Astrocyte of the hippocampus (primary cell): Measurements from ENCODE around the gene SIT1.
"Not testable (repeated sequence)": the region's sequence is repeated elsewhere in the genome, so short reads cannot be mapped to it uniquely, and the experiment has no call there.

Experiments
- DNase-seq: peaks from one replicate; pipeline ENCODE4 v3.0.0; 2011; ENCODE audit warnings: low read depth, low spot score

SIT1 gene

GRCh38 chr9:35637427-35637955, 13.2 kb downstream of the SIT1 start:
- DNase-seq, result not testable (repeated sequence)

- DNase-seq, result not testable (repeated sequence)
Observed at GRCh38 chr9:35636877-35637246, 13.9 kb downstream of the SIT1 start.

- DNase-seq, result no peak
Observed at GRCh38 chr9:35636135-35636876, 14.4 kb downstream of the SIT1 start.

- no peak for DNase-seq
Observed at GRCh38 chr9:35635730-35636129, 15.0 kb downstream of the SIT1 start.

GRCh38 chr9:35629597-35629996, 21.1 kb downstream of the SIT1 start:
- DNase-seq, result no peak

- no peak for DNase-seq
Observed at GRCh38 chr9:35628389-35628991, 22.2 kb downstream of the SIT1 start.

- DNase-seq, result no peak
Observed at GRCh38 chr9:35627575-35627974, 23.2 kb downstream of the SIT1 start.

- no peak for DNase-seq
Observed at GRCh38 chr9:35619800-35620158, 31.0 kb downstream of the SIT1 start.

- no peak for DNase-seq
Observed at GRCh38 chr9:35618854-35619799, 31.6 kb downstream of the SIT1 start.

GRCh38 chr9:35618325-35618727, 32.4 kb downstream of the SIT1 start, which contains the start of gene CD72:
TSS of gene CD72 (minus strand) at chr9:35618413. CDS start at chr9:35618303, 110 bp downstream.
- DNase-seq, result no peak

GRCh38 chr9:35617548-35617947, 33.2 kb downstream of the SIT1 start:
- DNase-seq, result no peak

- peak; percentile 73 for DNase-seq
Observed at GRCh38 chr9:35616681-35617459, 33.9 kb downstream of the SIT1 start.

GRCh38 chr9:35615981-35616680, 34.6 kb downstream of the SIT1 start:
- DNase-seq, result no peak

GRCh38 chr9:35612843-35613242, 37.9 kb downstream of the SIT1 start:
- DNase-seq, result no peak

GRCh38 chr9:35612066-35612465, 38.7 kb downstream of the SIT1 start:
- DNase-seq, result not testable (repeated sequence)

- peak; percentile 51 for DNase-seq
Observed at GRCh38 chr9:35611230-35611797, 39.4 kb downstream of the SIT1 start.

GRCh38 chr9:35609820-35610163, 40.9 kb downstream of the SIT1 start:
- no peak for DNase-seq

- no peak for DNase-seq
Observed at GRCh38 chr9:35609001-35609819, 41.5 kb downstream of the SIT1 start.

GRCh38 chr9:35608221-35608620, 42.5 kb downstream of the SIT1 start:
- no peak for DNase-seq
